Parathyroid adenoma (tissue), 2 donors: Measurements from ENCODE around the gene PPP3R1.

ENCODE experiments used
- H2AFZ ChIP-seq: fragments of 300-600 bp; sonication (generic); one replicate; pipeline ENCODE4 v1.7.0; 2017; ENCODE audit warnings: antibody characterized with exemption, mild to moderate bottlenecking
- H3K27ac ChIP-seq: fragments of 300-600 bp; sonication (generic); one replicate; pipeline ENCODE4 v1.7.0; 2017
- H3K27me3 ChIP-seq: fragments of 300-600 bp; sonication (generic); one replicate; pipeline ENCODE4 v1.7.0; 2017; ENCODE audit warnings: low read length; ENCODE audit not compliant: control insufficient read depth, insufficient read depth
- H3K36me3 ChIP-seq: fragments of 300-600 bp; sonication (generic); one replicate; pipeline ENCODE4 v1.7.0; 2017; ENCODE audit warnings: low read length; ENCODE audit not compliant: control insufficient read depth, insufficient read depth
- H3K4me1 ChIP-seq: fragments of 300-600 bp; sonication (generic); one replicate; pipeline ENCODE4 v1.7.0; 2017; ENCODE audit warnings: control low read depth
- H3K4me2 ChIP-seq: fragments of 300-600 bp; sonication (generic); one replicate; pipeline ENCODE4 v1.7.0; 2017; ENCODE audit warnings: low read length
- H3K4me3 ChIP-seq: fragments of 300-600 bp; sonication (generic); one replicate; pipeline ENCODE4 v1.7.0; 2017; ENCODE audit warnings: low read depth, low read length
- H3K79me2 ChIP-seq: fragments of 300-600 bp; sonication (generic); one replicate; pipeline ENCODE4 v1.7.0; 2017; ENCODE audit warnings: control low read depth
- H3K9ac ChIP-seq: fragments of 300-600 bp; sonication (generic); one replicate; pipeline ENCODE4 v1.7.0; 2017; ENCODE audit warnings: mild to moderate bottlenecking
- H3K9me3 ChIP-seq: fragments of 300-600 bp; sonication (generic); one replicate; pipeline ENCODE4 v1.7.0; 2017; ENCODE audit warnings: low read length; ENCODE audit not compliant: control insufficient read depth
- TF ChIP-seq, protein P1 (sequence below): fragments of 300-600 bp; sonication (generic); IDR thresholded peaks from one replicate; pipeline ENCODE4 v1.7.0; 2017; ENCODE audit warnings: antibody characterized with exemption, mild to moderate bottlenecking
- donor health status: primary hyperparathyroidism.

The PPP3R1 gene

DNA sequence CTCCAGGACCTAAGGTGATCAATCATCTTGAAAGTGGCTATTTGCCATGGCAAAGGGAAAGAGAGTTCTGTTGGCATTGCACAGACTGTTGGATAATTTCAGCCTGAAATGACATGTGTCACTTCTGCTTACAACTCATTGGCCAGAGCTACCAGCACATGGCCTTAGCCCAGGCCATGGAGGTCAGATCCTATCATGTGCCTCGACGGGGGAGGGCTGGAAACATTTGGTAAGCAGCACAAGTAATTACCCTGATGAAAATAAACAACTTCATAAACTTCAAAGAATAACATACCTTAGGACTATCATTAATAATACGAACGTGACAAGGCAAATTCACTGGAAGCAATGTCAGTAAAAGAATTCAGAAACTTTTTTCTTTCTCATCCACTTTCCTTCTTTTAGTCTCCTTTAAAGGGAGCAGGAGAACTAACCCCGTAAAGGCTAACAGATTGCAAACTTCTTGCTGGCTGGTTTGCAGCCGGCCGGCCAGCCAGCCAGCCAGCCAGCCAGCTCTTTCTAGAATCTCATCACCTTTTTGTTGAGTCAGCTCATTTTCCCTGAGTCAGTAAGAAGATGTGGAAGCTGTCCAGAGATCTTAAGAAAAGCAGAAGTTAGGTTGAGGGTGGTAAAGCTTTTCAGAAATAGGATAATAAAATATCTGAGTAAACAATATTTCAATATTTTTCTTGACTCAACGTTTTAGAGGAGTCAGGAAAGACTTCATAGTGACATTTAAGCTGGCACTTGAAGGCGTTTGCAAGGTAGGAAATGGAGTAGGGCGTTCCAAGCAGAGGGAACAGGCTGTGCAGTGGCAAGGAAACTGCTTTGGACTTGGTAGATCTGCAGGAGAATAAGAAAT is 35.5 kb upstream of the PPP3R1 start:
- H3K9ac ChIP-seq, result no peak overlapping the region

DNA sequence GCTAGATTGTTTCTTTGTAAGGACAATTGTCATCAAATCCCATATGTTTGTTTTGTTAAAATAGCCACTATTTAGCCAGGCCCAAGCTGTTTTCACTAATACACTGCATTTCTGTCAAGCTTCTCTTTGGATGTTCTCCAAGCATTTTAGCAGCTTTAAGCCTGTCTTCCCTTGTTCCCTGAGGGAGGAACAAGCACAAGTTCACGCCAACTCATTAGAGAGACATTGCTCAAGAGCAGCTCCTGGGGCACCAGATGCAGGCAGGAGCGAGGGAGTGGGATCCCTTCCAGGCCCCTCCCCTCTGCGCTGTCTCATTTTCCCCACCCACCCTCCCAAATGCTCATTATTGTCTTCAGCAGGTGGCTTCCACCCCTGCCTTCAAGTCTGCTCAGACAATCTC is 32.6 kb upstream of the PPP3R1 start:
- Histone ChIP-seq H3K9ac (no peak overlapping the region), H3K79me2 (no peaks in the 10 kb centered on the region), H3K9me3 (no peaks in the 10 kb centered on the region), H2AFZ (no peak overlapping the region), H3K4me1 (peaks cover 20% of the 10 kb centered on the region), H3K27me3 (no peaks in the 10 kb centered on the region), H3K4me3 (no peak overlapping the region), H3K4me2 (no peak overlapping the region), H3K36me3 (no peaks in the 10 kb centered on the region), H3K27ac (no peak overlapping the region)
- TF ChIP-seq, protein P1, sequence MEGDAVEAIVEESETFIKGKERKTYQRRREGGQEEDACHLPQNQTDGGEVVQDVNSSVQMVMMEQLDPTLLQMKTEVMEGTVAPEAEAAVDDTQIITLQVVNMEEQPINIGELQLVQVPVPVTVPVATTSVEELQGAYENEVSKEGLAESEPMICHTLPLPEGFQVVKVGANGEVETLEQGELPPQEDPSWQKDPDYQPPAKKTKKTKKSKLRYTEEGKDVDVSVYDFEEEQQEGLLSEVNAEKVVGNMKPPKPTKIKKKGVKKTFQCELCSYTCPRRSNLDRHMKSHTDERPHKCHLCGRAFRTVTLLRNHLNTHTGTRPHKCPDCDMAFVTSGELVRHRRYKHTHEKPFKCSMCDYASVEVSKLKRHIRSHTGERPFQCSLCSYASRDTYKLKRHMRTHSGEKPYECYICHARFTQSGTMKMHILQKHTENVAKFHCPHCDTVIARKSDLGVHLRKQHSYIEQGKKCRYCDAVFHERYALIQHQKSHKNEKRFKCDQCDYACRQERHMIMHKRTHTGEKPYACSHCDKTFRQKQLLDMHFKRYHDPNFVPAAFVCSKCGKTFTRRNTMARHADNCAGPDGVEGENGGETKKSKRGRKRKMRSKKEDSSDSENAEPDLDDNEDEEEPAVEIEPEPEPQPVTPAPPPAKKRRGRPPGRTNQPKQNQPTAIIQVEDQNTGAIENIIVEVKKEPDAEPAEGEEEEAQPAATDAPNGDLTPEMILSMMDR, result no peak

More for the DNA sequence above, 35.5 kb upstream of the PPP3R1 start:
- Histone ChIP-seq H3K9me3 (no peaks in the 10 kb centered on the region), H3K4me2 (peak overlapping the region; percentile 42), H3K4me3 (peak overlapping the region; percentile 6), H2AFZ (peak overlapping the region; percentile 85), H3K27ac (peak overlapping the region; percentile 83), H3K36me3 (no peaks in the 10 kb centered on the region), H3K4me1 (peaks cover 29% of the 10 kb centered on the region), H3K79me2 (no peaks in the 10 kb centered on the region), H3K27me3 (no peaks in the 10 kb centered on the region)
- TF ChIP-seq, protein P1, result no peak

DNA sequence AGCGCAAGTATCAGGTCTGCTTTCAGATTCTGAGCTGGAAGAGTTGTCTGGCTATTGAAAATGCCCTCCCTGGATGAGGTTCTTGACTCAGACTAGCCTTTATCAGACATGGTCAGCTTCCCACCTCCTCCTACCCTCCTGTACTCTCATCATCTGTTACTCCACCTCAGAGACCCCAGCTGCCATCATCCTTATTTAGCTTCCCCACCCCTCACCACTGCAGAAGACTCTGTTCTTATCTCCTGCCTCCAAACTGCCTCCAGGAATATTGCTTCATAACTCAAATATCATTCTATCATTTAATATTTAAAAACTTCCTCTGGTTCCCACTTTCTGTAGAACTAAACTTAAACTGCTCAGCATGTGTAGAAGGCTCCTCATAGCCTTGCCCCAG is 31.1 kb upstream of the PPP3R1 start:
- Histone ChIP-seq H3K27ac (no peak overlapping the region), H3K4me1 (peaks cover 15% of the 10 kb centered on the region), H3K4me3 (no peak overlapping the region), H3K79me2 (no peaks in the 10 kb centered on the region), H3K4me2 (no peak overlapping the region), H3K36me3 (no peaks in the 10 kb centered on the region), H3K9me3 (no peaks in the 10 kb centered on the region), H2AFZ (no peak overlapping the region), H3K27me3 (no peaks in the 10 kb centered on the region), H3K9ac (no peak overlapping the region)
- TF ChIP-seq, protein P1, result no peak

DNA sequence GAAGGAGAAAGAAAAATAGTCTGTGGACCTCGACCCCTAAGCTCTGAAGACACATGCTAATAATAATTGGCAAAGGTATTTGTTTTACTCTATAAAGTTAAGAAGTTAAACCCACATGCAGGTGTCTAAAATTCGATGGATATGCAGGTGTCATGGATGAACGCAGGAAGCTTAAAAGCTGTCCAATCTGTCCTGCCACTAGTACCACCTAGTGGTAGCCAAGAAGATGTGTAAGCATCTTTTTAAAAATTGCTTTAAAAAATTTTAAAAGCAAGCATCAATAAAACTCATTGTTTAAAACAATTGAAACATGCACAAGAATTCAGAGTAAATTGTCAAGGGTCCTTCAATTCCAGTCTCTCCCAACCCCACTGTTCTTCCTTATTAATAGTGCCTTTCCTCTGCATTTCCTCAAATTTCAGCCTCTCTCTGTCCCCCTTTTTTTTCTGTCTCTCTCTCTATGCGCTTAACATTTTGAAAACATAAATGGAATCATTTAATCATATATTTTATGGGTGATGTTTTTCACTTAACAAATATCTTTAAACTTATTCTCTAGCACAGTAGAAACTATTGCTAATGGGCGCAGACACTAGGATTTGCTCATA is 30.6 kb upstream of the PPP3R1 start:
- H3K4me3 ChIP-seq, result no peak overlapping the region
- no peak overlapping the region for H3K4me2 ChIP-seq
- no peaks in the 10 kb centered on the region for H3K36me3 ChIP-seq
- H3K27me3 ChIP-seq, result no peaks in the 10 kb centered on the region
- H2AFZ ChIP-seq, result no peak overlapping the region
- peaks cover 10% of the 10 kb centered on the region for H3K4me1 ChIP-seq
- TF ChIP-seq, protein P1, result peak; percentile 85
- no peaks in the 10 kb centered on the region for H3K79me2 ChIP-seq
- no peak overlapping the region for H3K9ac ChIP-seq
- H3K9me3 ChIP-seq, result no peaks in the 10 kb centered on the region
- H3K27ac ChIP-seq, result no peak overlapping the region
